SIG-M5 treated with dmso at 0.1 percent for 504 hours (cell line): ENCODE measurements around the gene STX19.
A peak's percentile ranks its signal among the peaks of the same experiment; 100 is the strongest.
"Not testable (repeated sequence)": the region's sequence is repeated elsewhere in the genome, so short reads cannot be mapped to it uniquely, and the experiment has no call there.

Experiments used
- DNase-seq: peaks from one replicate; lab custom pipeline; 2025; ENCODE audit not compliant: unreplicated experiment; lab: John Stamatoyannopoulos, UW

The STX19 gene

GRCh38 chr3:94028093-94028837 lies at the start of gene STX19:
Gene STX19 (minus strand): TSS chr3:94028597. CDS start chr3:94015269, 13,328 bp downstream.
- DNase-seq = peak; percentile 6

GRCh38 chr3:94076055-94076454 lies 47.7 kb upstream of the STX19 start:
- DNase-seq = no peak

GRCh38 chr3:94071713-94072284 lies 43.4 kb upstream of the STX19 start:
- DNase-seq = no peak

GRCh38 chr3:94070341-94070911 lies 42.0 kb upstream of the STX19 start:
- DNase-seq = no peak

GRCh38 chr3:94069194-94069813 lies 40.9 kb upstream of the STX19 start:
- DNase-seq = peak; percentile 35

- no peak for DNase-seq
These were observed 38.4 kb upstream of the STX19 start for GRCh38 chr3:94066506-94067500.

- no peak for DNase-seq
These were observed 37.6 kb upstream of the STX19 start for GRCh38 chr3:94065819-94066480.

GRCh38 chr3:94065122-94065521 lies 36.7 kb upstream of the STX19 start:
- no peak for DNase-seq

- peak; percentile 4 for DNase-seq
These were observed 36.0 kb upstream of the STX19 start for GRCh38 chr3:94064243-94064860.

GRCh38 chr3:94063496-94064119 lies 35.2 kb upstream of the STX19 start:
- no peak for DNase-seq

GRCh38 chr3:94062513-94063404 lies 34.4 kb upstream of the STX19 start, which contains the start of the genes DHFR2 and NSUN3:
Gene DHFR2 (minus strand): TSS chr3:94062916. CDS start chr3:94061511, 1,405 bp downstream.
Gene NSUN3 (plus strand): TSS chr3:94063061. CDS start chr3:94063127, 66 bp downstream.
- peak; percentile 98 for DNase-seq

GRCh38 chr3:94061297-94061696 lies 32.9 kb upstream of the STX19 start:
- DNase-seq = no peak

- no peak for DNase-seq
These were observed 22.1 kb upstream of the STX19 start for GRCh38 chr3:94050546-94050945.

- no peak for DNase-seq
These were observed 20.9 kb upstream of the STX19 start for GRCh38 chr3:94049267-94049666.

GRCh38 chr3:94046533-94046932 lies 18.1 kb upstream of the STX19 start:
- DNase-seq = no peak

GRCh38 chr3:94044100-94044936 lies 15.9 kb upstream of the STX19 start:
- DNase-seq = not testable (repeated sequence)

- DNase-seq = no peak
These were observed 14.9 kb upstream of the STX19 start for GRCh38 chr3:94043285-94043684.
